ENCODE results near the gene RERE.

The RERE gene

GRCh38 chr1:8628606-8629005 lies 188.8 kb downstream of the RERE start:
- Histone ChIP-seq H2BK120ac (ENCODE audit: low read depth, low read length) (no peak overlapping the region), H3K4me2 (ENCODE audit: insufficient read depth, low read length, poor library complexity, severe bottlenecking) (no peak overlapping the region), H3K4ac (ENCODE audit: low read length) (no peak overlapping the region), H2BK12ac (ENCODE audit: low read length) (no peak overlapping the region), H3K9ac (ENCODE audit: low read depth, low read length, poor library complexity) (no peak overlapping the region), H3K27me3 (ENCODE audit: control insufficient read depth in 3 of 3, insufficient read depth in 3 of 3, low read depth in 1 of 3, low read length in 3 of 3) (no peaks in the 10 kb centered on the region), H3K36me3 (replicated peaks in 1 of 2; ENCODE audit: control insufficient read depth in 2 of 2, insufficient read depth in 2 of 2, low read length in 2 of 2) (peaks cover 0 to 2% of the 10 kb centered on the region in 2 donors), H4K91ac (ENCODE audit: low read depth, low read length, poor library complexity) (no peak overlapping the region), H3K4me3 (ENCODE audit: low read length in 2 of 2) (no peak overlapping the region), H2AK5ac (ENCODE audit: low read depth, low read length) (no peak overlapping the region), H3K27ac (replicated peaks; ENCODE audit: low read length) (no peak overlapping the region), H3K23ac (ENCODE audit: low read depth, low read length, poor library complexity) (no peak overlapping the region), H3K79me1 (ENCODE audit: low read depth, low read length) (peaks cover 4% of the 10 kb centered on the region), H3K18ac (ENCODE audit: low read length) (no peak overlapping the region), H3K4me1 (ENCODE audit: control insufficient read depth in 2 of 2, insufficient read depth in 1 of 2, low read depth in 1 of 2, low read length in 2 of 2) (peaks cover 19 to 27% of the 10 kb centered on the region in 2 donors), H4K8ac (ENCODE audit: low read depth, low read length) (no peak overlapping the region), H2BK15ac (ENCODE audit: low read length) (no peak overlapping the region), H2BK5ac (ENCODE audit: low read length) (no peak overlapping the region), H3K9me3 (replicated peaks in 1 of 2; ENCODE audit: control insufficient read depth in 2 of 2, insufficient read depth in 1 of 2, low read depth in 1 of 2, low read length in 2 of 2) (no peaks in the 10 kb centered on the region), H3K14ac (ENCODE audit: low read length) (no peak overlapping the region), H2AFZ (ENCODE audit: low read length) (no peak overlapping the region)
- no peak for DNase-seq (ENCODE audit: low spot score)
- 80% methylated on average over 1 of the region's 2 CpGs; no CpG with 5 or more reads in 1 of the 2 donors for WGBS, 2 donors (ENCODE audit: extremely low coverage in 2 of 2, insufficient read length in 2 of 2, insufficient replicate concordance in 1 of 2)

- Histone ChIP-seq H2BK12ac (ENCODE audit: low read length) (no peak overlapping the region), H2BK15ac (ENCODE audit: low read length) (no peak overlapping the region), H3K9ac (ENCODE audit: low read depth, low read length, poor library complexity) (no peak overlapping the region), H3K4me3 (ENCODE audit: low read length in 2 of 2) (no peak overlapping the region), H3K4me1 (ENCODE audit: control insufficient read depth in 2 of 2, insufficient read depth in 1 of 2, low read depth in 1 of 2, low read length in 2 of 2) (peaks cover 19 to 27% of the 10 kb centered on the region in 2 donors), H4K91ac (ENCODE audit: low read depth, low read length, poor library complexity) (no peak overlapping the region), H3K23ac (ENCODE audit: low read depth, low read length, poor library complexity) (no peak overlapping the region), H2BK5ac (ENCODE audit: low read length) (no peak overlapping the region), H3K27ac (replicated peaks; ENCODE audit: low read length) (no peak overlapping the region), H3K18ac (ENCODE audit: low read length) (no peak overlapping the region), H2BK120ac (ENCODE audit: low read depth, low read length) (no peak overlapping the region), H3K14ac (ENCODE audit: low read length) (no peak overlapping the region), H4K8ac (ENCODE audit: low read depth, low read length) (no peak overlapping the region), H3K36me3 (replicated peaks in 1 of 2; ENCODE audit: control insufficient read depth in 2 of 2, insufficient read depth in 2 of 2, low read length in 2 of 2) (no peaks in the 10 kb centered on the region), H2AK5ac (ENCODE audit: low read depth, low read length) (no peak overlapping the region), H3K79me1 (ENCODE audit: low read depth, low read length) (peaks cover 4% of the 10 kb centered on the region), H2AFZ (ENCODE audit: low read length) (no peak overlapping the region), H3K4ac (ENCODE audit: low read length) (no peak overlapping the region), H3K4me2 (ENCODE audit: insufficient read depth, low read length, poor library complexity, severe bottlenecking) (no peak overlapping the region), H3K9me3 (replicated peaks in 1 of 2; ENCODE audit: control insufficient read depth in 2 of 2, insufficient read depth in 1 of 2, low read depth in 1 of 2, low read length in 2 of 2) (no peaks in the 10 kb centered on the region), H3K27me3 (ENCODE audit: control insufficient read depth in 3 of 3, insufficient read depth in 3 of 3, low read depth in 1 of 3, low read length in 3 of 3) (no peaks in the 10 kb centered on the region)
- DNase-seq (ENCODE audit: low spot score) = no peak
- WGBS, 2 donors (ENCODE audit: extremely low coverage in 2 of 2, insufficient read length in 2 of 2, insufficient replicate concordance in 1 of 2) = no CpG with 5 or more reads among the region's 5 CpGs
Measured at GRCh38 chr1:8627728-8628127, 189.7 kb downstream of the RERE start.

GRCh38 chr1:8625981-8626898 lies 191.2 kb downstream of the RERE start:
- WGBS, 2 donors (ENCODE audit: extremely low coverage in 2 of 2, insufficient read length in 2 of 2, insufficient replicate concordance in 1 of 2) = no CpG with 5 or more reads among the region's 4 CpGs
- Histone ChIP-seq H3K9ac (ENCODE audit: low read depth, low read length, poor library complexity) (no peak overlapping the region), H3K36me3 (replicated peaks in 1 of 2; ENCODE audit: control insufficient read depth in 2 of 2, insufficient read depth in 2 of 2, low read length in 2 of 2) (no peaks in the 10 kb centered on the region), H2BK5ac (ENCODE audit: low read length) (no peak overlapping the region), H3K14ac (ENCODE audit: low read length) (no peak overlapping the region), H3K4me3 (ENCODE audit: low read length in 2 of 2) (no peak overlapping the region), H2BK12ac (ENCODE audit: low read length) (no peak overlapping the region), H3K9me3 (replicated peaks in 1 of 2; ENCODE audit: control insufficient read depth in 2 of 2, insufficient read depth in 1 of 2, low read depth in 1 of 2, low read length in 2 of 2) (no peaks in the 10 kb centered on the region), H4K8ac (ENCODE audit: low read depth, low read length) (no peak overlapping the region), H3K23ac (ENCODE audit: low read depth, low read length, poor library complexity) (no peak overlapping the region), H3K27me3 (ENCODE audit: control insufficient read depth in 3 of 3, insufficient read depth in 3 of 3, low read depth in 1 of 3, low read length in 3 of 3) (no peaks in the 10 kb centered on the region), H2BK15ac (ENCODE audit: low read length) (no peak overlapping the region), H2AK5ac (ENCODE audit: low read depth, low read length) (no peak overlapping the region), H3K79me1 (ENCODE audit: low read depth, low read length) (peaks cover 4% of the 10 kb centered on the region), H3K4me1 (ENCODE audit: control insufficient read depth in 2 of 2, insufficient read depth in 1 of 2, low read depth in 1 of 2, low read length in 2 of 2) (peaks cover 18 to 20% of the 10 kb centered on the region in 2 donors), H3K18ac (ENCODE audit: low read length) (no peak overlapping the region), H3K27ac (replicated peaks; ENCODE audit: low read length) (no peak overlapping the region), H3K4ac (ENCODE audit: low read length) (no peak overlapping the region), H4K91ac (ENCODE audit: low read depth, low read length, poor library complexity) (no peak overlapping the region), H2BK120ac (ENCODE audit: low read depth, low read length) (no peak overlapping the region), H3K4me2 (ENCODE audit: insufficient read depth, low read length, poor library complexity, severe bottlenecking) (no peak overlapping the region), H2AFZ (ENCODE audit: low read length) (no peak overlapping the region)
- DNase-seq (ENCODE audit: low spot score) = no peak

GRCh38 chr1:8625491-8625890 lies 191.9 kb downstream of the RERE start:
- Histone ChIP-seq H3K36me3 (replicated peaks in 1 of 2; ENCODE audit: control insufficient read depth in 2 of 2, insufficient read depth in 2 of 2, low read length in 2 of 2) (no peaks in the 10 kb centered on the region), H3K4me1 (ENCODE audit: control insufficient read depth in 2 of 2, insufficient read depth in 1 of 2, low read depth in 1 of 2, low read length in 2 of 2) (peaks cover 21 to 23% of the 10 kb centered on the region in 2 donors), H2BK15ac (ENCODE audit: low read length) (no peak overlapping the region), H3K23ac (ENCODE audit: low read depth, low read length, poor library complexity) (no peak overlapping the region), H3K9ac (ENCODE audit: low read depth, low read length, poor library complexity) (no peak overlapping the region), H3K79me1 (ENCODE audit: low read depth, low read length) (peaks cover 4% of the 10 kb centered on the region), H3K18ac (ENCODE audit: low read length) (no peak overlapping the region), H3K27ac (replicated peaks; ENCODE audit: low read length) (no peak overlapping the region), H2AK5ac (ENCODE audit: low read depth, low read length) (no peak overlapping the region), H2BK5ac (ENCODE audit: low read length) (no peak overlapping the region), H3K9me3 (replicated peaks in 1 of 2; ENCODE audit: control insufficient read depth in 2 of 2, insufficient read depth in 1 of 2, low read depth in 1 of 2, low read length in 2 of 2) (no peaks in the 10 kb centered on the region), H3K4me2 (ENCODE audit: insufficient read depth, low read length, poor library complexity, severe bottlenecking) (no peak overlapping the region), H3K4me3 (ENCODE audit: low read length in 2 of 2) (no peak overlapping the region), H2BK120ac (ENCODE audit: low read depth, low read length) (no peak overlapping the region), H4K91ac (ENCODE audit: low read depth, low read length, poor library complexity) (no peak overlapping the region), H2AFZ (ENCODE audit: low read length) (no peak overlapping the region), H3K14ac (ENCODE audit: low read length) (no peak overlapping the region), H4K8ac (ENCODE audit: low read depth, low read length) (no peak overlapping the region), H3K27me3 (ENCODE audit: control insufficient read depth in 3 of 3, insufficient read depth in 3 of 3, low read depth in 1 of 3, low read length in 3 of 3) (no peaks in the 10 kb centered on the region), H3K4ac (ENCODE audit: low read length) (no peak overlapping the region), H2BK12ac (ENCODE audit: low read length) (no peak overlapping the region)
- WGBS, 2 donors (ENCODE audit: extremely low coverage in 2 of 2, insufficient read length in 2 of 2, insufficient replicate concordance in 1 of 2) = no CpG with 5 or more reads among the region's 2 CpGs
- DNase-seq (ENCODE audit: low spot score) = no peak

Measured in neuronal stem cell (in vitro differentiated cells).